HG02970 (cell line): ENCODE measurements around the gene ZFP1.

Experiments used
- ATAC-seq: cut with Tn5 transposase; IDR thresholded peaks from one replicate; pipeline ENCODE4 v1.9.1; 2021; ENCODE audit warnings: mild to moderate bottlenecking, moderate library complexity, moderate number of reproducible peaks; ENCODE audit not compliant: unreplicated experiment, low FRiP score

Gene ZFP1

DNA sequence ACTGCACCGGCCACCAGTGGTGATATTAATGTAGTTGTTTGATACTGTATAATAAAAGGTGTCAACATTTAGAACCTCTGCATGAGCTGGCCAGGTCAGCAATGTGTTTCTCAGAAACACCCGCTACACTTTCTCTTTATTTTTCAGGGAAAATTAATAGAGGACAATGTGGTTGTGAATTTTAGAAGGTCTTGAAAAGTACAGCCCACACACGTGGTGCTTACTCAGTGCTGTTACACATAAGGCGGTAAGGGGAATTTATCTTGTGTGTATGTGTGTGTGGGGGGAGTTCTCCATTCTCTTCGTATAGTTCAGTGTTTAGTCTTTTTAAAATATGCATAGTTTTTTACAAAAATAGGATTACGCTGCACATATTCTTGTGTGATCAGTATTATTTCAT is 4.4 kb upstream of the ZFP1 start:
- no peak for ATAC-seq

DNA sequence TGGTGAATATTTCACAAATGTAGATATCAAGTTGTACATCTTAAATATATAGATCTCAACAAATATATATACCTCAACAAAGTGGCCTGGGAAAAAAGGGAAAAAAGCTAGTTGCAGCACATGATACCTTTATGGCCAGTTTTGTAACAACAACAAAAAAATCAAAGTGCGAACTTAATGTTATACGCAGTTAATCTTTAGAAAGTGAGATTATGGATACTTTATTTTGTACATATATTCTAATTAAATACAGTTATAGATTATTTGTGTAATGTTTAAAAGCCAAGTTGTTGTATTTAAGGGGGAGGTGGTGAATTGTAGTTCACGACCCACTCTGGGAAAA is 385 bp upstream of the ZFP1 start:
- no peak for ATAC-seq

DNA sequence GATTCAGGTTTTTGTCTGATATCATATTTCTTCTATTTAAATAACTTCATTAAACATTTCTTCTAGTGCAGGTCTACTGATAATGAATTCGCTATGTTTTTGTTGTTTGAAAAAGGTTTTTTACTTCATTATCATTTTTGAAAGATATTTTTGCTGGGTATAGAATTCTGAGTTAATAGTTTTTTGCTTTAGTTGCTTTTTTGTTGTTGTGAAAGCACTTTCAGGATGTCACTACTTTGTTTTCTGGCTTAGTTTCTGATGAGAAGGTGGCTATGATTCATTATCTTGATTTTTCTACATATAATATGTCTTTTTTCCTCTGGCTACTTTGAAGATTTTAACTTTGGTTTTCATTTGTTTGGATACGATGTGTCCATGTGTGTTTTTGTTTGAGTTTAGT is 3.5 kb downstream of the ZFP1 start:
- no peak for ATAC-seq

DNA sequence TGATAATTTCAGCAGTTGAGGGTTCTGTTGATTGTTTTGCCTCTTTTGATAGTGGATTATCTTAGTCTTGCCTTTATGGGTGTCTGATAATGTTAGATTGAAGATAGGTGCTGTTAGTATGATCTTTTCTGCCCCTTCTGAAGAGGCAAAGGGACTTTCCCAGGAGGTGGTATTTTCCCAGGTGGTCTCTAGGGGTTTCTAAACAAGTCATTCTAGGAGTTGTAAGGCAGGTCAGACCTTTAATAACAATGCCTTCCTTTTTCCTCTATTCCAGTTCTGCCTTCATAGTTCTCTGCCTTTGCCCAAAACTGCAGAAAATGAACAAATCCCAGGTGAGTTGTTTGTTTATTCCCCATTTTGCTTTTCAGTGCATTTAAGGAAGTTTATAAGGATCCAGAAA is 4.3 kb downstream of the ZFP1 start:
- ATAC-seq, result no peak

DNA sequence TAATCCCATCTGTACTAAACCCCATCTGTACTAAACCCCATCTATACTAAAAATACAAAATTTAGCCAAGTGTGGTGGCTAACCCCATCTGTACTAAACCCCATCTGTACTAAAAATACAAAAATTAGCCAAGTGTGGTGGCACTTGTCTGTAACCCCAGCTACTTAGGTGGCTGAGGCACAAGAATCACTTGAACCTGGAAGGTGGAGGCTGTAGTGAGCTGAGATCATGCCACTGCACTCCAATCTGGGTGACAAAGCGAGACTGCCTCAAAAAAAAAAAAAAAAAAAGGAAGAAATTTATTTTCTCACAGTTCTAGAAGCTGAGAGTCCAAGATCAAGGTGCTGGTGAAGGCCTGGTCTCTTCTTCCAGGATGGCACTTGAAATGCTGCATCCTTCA is 12.1 kb downstream of the ZFP1 start:
- no peak for ATAC-seq

DNA sequence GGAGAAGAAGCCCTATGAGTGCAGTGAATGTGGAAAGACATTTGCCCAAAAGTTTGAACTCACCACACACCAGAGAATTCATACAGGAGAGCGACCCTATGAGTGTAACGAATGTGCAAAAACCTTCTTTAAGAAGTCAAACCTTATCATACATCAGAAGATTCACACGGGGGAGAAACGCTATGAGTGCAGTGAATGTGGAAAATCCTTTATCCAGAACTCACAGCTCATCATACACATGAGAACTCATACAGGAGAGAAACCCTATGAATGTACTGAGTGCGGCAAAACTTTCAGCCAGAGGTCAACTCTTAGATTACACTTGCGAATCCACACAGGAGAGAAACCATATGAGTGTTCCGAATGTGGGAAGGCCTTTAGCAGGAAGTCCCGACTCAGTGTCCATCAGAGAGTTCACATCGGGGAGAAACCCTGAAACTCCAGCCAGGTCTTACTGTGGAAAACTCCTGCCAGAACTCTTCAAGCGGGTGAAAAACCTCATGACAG is 21.6 kb downstream of the ZFP1 start:
- no peak for ATAC-seq

DNA sequence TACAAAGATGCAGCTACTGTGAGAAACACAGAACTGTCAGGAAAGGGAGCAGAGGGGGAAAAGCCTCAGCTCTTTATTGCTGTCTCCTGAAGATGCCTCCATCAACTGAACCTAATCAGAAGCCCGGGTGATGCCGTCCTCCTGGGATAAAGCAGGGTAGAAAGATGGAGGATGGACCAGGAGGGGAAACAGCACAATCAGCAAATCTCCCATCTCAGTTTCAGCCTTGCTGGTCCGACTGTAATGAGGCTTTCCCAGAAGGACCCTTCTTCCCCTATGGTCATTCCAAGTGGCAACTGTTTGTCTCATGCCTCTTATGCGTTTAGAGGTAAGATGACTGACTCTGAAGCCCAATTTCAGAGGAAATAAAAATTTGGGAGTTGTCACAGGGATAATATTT is 24.3 kb downstream of the ZFP1 start:
- no peak for ATAC-seq

DNA sequence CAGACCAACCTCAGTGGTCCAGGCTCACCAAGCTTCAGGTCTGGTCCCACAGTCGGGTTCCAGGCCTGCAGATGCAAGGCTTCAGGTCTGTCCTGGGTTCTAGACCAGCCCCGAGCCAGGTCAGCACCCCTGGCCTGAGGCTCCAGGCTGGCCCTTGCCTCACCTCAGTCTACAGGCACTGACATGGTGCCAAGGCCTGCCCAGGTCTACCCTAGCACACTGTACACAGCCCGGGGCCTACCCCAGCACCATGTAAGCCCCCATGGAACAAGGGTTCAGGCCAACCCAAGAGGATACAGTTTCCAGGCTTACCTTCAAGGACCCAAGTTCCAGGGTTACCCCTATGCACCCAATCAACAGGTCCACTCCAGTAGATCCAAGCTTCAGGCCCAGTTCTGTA is 26.8 kb downstream of the ZFP1 start:
- no peak for ATAC-seq

DNA sequence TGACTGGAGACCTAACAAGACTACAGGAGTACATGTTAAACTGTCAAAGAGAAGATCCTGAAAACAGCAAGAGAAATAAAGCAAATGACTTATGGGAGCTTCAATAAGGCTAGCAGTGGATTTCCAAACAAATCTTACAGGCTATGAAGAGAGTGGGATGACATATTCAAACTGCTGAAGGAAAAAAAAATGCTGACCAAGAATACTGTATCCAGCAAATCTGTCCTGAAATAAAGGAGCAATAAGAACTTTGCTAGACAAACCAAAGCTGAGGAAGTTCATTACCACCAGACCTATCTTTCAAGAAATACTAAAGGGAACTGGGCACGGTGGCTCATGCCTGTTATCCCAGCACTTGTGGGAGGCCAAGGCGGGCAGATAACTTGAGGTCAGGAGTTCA is 28.6 kb downstream of the ZFP1 start:
- ATAC-seq, result no peak

DNA sequence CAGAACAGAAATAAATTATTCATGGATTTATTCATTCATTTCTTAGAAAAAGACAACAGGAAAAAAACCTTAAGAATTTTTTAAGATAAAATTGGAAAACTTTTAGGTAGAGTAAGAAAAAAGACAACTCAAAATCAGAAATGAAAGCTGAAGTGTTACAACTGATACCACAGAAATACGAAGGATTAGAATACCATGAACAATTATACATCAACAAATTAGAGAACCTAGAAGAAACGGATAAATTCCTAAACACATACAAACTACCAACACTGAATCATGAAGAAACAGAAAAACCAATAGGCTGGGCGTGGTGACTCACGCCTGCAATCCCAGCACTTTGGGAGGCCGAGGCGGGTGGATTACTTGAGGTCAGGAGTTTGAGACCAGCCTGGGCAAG is 30.9 kb downstream of the ZFP1 start:
- ATAC-seq, result no peak

DNA sequence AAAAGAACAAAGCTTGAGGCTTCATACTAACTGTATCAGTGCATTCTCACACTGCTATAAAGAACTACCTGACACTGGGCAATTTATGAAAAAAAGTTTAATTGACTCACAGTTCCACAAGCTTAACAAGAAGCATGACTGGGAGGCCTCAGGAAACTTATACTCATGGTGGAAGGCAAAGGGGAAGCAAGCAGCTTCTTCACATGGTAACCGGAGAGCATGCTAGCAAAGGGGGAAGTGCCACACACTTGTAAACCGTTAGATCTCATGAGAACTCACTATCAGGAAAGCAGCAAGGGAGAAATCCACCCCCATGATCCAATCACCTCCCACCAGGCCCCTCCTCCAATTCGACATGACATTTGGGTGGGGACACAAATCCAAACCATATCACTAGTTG is 33.3 kb downstream of the ZFP1 start:
- ATAC-seq, result no peak

DNA sequence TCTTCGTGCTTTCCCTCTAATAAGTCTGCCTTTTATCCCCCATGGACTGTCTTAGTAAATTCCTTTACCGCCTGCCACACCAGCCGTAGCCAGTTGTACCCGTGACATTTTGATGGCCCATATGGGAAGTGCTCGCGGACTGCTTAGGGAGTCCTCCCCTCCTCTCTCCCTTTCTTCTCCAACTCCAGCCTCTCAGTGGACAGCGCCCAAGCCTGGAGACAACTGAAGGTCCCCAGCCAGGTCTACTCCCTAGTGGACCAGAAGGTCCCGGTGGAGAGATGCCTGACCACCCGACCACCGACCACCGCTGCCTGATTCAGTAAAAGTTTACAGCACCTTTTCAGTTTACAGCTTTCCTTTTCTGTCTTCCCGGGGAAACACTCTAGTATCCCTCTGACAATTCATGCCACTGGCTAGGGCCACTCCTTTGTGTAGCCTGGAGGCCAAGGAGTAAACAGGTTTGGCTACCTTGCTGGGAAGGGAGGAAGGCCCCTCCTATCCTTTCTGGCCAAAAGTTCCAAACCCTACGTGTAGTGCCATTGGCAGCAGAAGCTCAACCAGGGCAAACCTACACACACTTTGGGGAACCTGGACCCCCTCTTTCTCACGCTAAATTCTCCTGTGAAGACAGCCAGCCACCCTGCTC is 40.6 kb downstream of the ZFP1 start:
- ATAC-seq, result no peak

DNA sequence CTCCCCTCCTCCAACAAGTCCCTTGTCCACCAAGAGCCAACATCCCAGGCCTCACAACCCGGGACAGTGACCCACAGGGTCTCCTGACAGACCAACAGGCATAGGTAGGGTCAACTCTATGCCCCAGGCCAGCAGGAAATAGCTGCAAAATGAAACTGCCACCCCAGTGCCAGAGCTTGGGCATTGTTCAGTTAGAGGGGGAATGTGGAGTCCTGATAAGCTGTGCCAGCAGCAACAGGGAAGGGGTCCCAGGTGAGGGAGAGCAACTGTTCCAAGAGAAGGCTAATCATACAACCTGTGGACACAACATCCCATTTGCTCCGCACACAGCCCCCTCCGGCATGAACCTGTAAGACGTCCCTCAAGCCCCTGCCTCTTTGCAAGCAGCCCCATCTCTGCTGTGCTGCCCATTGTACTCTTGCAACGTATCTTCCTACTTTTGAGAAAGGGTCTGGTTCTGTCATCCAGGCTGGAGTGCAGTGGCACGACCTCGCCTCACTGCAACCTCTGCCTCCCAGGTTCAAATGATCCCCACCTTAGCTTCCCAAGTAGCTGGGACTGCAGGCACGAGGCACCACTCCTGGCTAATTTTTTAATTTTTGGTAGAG is 41.4 kb downstream of the ZFP1 start:
- no peak for ATAC-seq

DNA sequence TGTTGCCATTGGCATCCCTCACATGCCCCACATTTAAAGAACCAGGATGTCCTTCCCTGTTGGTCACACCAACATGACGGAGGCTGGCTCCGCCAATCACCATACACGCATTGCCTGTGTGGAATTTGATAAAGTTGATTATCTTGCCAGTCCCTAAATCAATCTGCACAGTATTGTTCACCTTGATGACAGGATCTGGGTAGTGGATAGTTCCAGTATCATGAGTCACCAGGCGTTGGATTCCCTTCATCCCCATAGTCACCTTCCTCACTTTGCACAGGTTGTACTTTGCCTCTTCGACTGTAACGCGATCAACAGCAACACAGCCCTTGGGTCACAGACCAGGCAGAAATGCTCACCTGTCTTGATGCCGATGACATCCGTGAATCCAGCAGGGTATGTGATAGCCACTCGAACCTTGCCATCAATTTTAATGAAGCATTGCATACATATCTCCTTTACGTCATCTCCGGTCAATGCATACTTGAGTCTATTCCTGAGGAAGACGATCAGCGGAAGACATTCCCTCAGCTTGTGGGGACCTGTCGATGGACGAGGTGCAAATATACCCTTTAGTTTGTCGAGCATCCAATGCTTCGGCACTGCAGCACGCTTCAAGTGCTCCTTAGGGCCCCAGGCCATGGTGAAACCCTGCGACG is 44.4 kb downstream of the ZFP1 start:
- ATAC-seq, result no peak

DNA sequence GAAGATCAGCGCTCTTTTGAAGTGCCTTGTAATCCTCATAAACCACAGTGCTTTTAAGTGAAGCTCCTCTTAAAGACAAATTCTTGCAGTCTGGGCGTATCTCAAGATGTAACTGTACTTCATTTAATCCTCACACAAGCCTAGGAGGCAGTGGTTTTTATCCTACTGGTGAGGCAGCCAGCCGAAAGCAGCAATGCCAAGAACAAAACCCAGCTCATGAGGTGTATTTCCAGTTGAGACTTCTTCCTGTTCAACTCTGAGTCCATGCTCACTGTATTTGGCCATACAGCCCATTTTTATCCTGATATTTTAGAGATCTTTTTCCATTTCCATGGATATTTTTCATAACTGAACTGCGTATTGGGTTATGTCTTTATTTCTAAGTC is 44.9 kb downstream of the ZFP1 start:
- no peak for ATAC-seq

DNA sequence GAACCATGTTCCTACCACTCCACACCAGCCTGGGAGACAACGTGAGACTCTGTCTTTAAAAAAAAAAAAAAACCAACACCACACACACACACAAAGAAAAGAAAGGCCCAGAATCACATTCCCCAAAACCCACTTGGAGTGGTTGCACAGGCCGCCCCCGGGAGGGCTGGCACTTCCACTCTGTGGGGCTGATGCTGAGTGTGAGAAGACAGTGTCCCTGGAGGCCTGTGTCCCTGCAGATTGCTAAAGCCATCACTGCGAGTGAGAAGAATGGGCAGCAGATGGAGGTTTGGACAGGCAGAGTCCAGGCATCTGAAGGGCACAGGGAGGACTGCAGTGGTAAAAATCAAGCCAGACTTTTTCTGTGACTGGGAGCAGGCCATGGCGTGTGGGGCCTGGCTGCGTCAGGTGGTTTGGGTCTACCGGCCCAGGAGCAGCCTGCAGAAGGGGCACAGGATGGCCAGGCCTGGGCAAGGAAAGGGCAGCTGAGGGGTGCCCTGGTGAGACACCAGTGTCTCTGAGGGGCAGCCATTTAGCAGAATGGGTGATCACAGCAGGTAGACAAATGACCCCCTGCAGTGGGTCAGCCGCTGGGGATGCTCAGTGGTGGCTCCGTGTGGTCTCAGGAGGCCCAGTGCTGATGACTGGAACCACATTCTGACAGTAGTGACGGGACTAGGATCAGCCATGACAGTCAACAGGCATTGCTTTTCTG is 45.6 kb downstream of the ZFP1 start:
- ATAC-seq, result no peak

DNA sequence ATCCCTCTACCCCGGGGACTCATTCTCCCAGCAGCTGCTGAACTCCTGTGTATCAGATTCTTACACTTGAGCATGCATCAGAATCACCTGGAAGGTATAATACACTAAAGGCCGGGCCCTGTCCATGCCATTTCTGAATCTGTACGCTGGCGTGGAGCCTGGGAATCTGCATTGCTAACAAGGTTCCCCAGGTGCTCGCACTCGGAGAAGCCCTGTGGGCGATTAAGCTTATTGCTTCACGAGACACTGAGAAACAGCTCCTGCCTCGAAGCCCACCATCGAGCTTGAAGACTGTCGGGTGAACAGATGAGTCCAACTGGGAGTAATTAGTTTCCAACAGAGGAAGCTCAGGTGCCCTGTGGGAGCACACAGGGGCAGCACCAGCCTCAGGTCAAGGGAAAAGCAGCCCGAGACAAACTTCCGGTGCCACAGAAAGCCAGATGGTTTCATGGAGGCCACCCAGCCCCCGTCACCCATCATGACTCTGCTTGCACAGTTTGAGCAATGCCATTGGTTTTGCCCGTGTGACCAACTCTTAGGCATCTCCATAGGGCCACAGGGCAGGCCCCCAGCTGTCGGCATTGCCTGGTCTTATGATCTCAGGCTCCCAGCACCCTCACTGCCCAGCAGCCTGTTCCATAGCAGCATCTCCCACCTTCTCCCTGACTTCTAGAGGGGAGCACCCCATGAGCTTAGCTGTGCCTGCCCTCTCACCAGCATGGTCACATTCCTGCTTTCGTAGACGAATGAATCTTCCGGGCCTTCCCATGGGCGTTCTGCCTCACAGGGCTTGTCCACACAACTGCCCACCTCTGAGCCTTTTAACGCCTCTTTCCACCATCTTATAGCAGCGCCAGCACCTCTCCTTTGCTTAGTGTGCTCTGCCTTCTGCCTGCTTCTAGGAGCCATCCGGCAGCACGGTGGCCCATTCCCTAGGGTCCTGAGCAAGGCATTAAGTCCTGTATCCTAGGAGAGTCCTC is 47.8 kb downstream of the ZFP1 start:
- ATAC-seq, result no peak

DNA sequence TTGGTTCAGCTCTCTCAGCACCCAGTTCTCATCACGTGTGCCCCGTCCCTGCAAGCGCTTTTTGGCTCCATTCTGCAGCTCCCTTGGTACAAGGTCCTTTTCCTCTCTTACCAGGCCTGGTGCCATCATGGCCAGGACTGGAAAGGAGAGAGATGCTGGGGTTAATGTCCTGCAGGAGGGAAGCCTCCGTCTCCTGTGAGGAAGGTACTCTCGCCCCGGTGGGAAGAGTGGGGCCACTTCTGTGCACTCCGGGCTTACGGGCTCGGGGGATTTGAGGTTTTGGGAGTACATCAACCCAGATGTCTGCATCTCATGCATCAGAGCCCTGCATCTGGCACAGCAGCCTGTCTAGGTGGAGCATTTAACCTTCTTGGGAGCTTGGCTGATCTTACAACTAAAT is 48.5 kb downstream of the ZFP1 start:
- ATAC-seq, result no peak

DNA sequence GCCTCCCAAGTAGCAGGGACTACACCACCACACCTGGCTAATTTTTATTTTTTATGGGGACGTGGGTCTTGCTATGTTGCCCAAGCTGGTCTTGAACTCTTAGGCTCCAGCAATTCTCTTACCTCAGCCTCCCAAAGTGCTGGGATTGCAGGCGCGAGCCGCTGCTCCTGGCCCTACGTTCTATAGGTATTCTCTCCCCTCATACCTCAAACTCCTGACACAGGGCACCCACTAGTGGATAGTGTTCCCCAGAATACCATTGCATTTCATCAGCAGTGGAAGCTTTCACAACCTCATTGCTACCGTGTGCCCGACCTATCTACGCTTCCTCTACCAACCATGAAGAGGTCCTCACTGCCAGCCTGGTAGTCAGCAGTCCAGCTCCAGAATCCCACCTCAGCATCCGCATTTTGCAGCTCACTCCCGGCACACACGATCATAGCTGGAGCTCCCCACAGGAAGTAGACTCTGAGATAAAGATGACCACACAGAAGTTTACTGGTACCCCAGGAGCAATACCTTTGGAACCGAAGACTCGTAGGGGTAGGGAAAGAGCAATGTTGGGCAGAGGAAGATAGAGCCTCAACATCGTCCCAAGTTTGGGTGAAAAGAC is 49.3 kb downstream of the ZFP1 start:
- ATAC-seq, result no peak

DNA sequence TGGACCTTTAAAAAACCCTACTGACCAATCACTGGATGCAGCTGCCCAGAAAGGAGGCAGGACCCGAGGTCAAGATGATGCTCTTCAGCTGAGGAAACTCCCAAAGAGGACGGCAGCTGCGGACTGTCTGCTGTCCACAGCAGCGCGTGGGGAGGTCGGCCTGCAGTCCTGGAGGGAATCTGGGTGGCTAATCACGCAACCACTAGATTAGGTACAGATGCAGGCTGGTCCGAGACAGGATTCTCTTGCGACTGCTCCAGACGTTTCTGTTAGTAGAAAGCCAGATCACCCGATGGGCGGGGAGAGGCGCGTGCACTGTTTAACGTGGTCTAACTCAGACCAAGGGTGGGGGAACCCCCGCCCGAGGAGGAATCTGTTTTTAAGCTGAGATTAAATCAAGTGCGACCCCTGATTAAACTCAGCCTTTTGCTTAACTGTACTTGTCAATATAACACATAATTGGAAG is 49.8 kb downstream of the ZFP1 start:
- no peak for ATAC-seq
